CD4-positive, alpha-beta T cell (primary cell): ENCODE data around the gene CYP26B1. TPM values are rescaled to one million over a fixed set of nuclear protein-coding genes. Genes with fewer than 3 reads are reported as not detected.

Source experiments
- ATAC-seq: fragments of 200-7000 bp; cut with Tn5 transposase; one replicate; pipeline ENCODE4 v1.10.0; 2022; ENCODE audit warnings: mild to moderate bottlenecking; ENCODE audit not compliant: poor library complexity
- CTCF ChIA-PET: fragments of 350-600 bp; sonication (Branson Sonifier 250); formaldehyde crosslinking; loops from one replicate; lab custom pipeline; 2021; ENCODE audit warnings: antibody characterized with exemption, inconsistent platforms; lab: Charles Lee
- POLR2A ChIA-PET: fragments of 350-600 bp; sonication (Branson Sonifier 250); formaldehyde crosslinking; loops from one replicate; lab custom pipeline; 2021; ENCODE audit warnings: antibody characterized with exemption, inconsistent platforms; lab: Charles Lee
- DNase-seq, 14 experiments: peaks; one replicate each; pipeline ENCODE4 v3.0.0-alpha.2; 2013 to 2020; ENCODE audit warnings: mixed read lengths in 2 of 14
- H3K27ac ChIP-seq, 2 donors: one replicate each; pipeline versions ENCODE4 v1.5.1 to v1.7.0; 2013; ENCODE audit warnings: low read length in 2 of 2, low read depth in 1 of 2, mild to moderate bottlenecking in 1 of 2
- H3K27me3 ChIP-seq, 2 experiments: 1 replicate in 1 of 2; 2 replicates in 1 of 2; pipeline versions ENCODE4 v1.6.1 to v1.7.0; 2013; ENCODE audit warnings: low read length in 2 of 2, control low read depth in 1 of 2, mild to moderate bottlenecking in 1 of 2, moderate library complexity in 1 of 2; ENCODE audit not compliant: insufficient read depth in 2 of 2, control insufficient read depth in 1 of 2
- H3K36me3 ChIP-seq: one replicate; pipeline ENCODE4 v1.6.1; 2013; ENCODE audit warnings: low read length, control low read depth; ENCODE audit not compliant: insufficient read depth
- H3K4me1 ChIP-seq: one replicate; pipeline ENCODE4 v1.6.1; 2013; ENCODE audit warnings: low read length, control low read depth; ENCODE audit not compliant: insufficient read depth
- H3K4me3 ChIP-seq: one replicate; pipeline ENCODE4 v1.5.1; 2013; ENCODE audit warnings: mild to moderate bottlenecking, low read length, moderate library complexity
- H3K9me3 ChIP-seq, 2 experiments: 1 replicate in 1 of 2; 2 replicates in 1 of 2; pipeline versions ENCODE4 v1.6.1 to v1.7.0; 2013; ENCODE audit warnings: low read length in 2 of 2, mild to moderate bottlenecking in 2 of 2, control low read depth in 1 of 2, moderate library complexity in 1 of 2; ENCODE audit not compliant: control insufficient read depth in 1 of 2, insufficient read depth in 1 of 2
- H3K27ac Mint-ChIP-seq: one replicate; pipeline ENCODE4 v1.8.0; 2020; ENCODE audit warnings: mixed read lengths
- H3K27me3 Mint-ChIP-seq: one replicate; pipeline ENCODE4 v1.8.0; 2021; ENCODE audit warnings: mixed read lengths
- H3K36me3 Mint-ChIP-seq: one replicate; pipeline ENCODE4 v1.8.0; 2021; ENCODE audit warnings: low read depth, mixed read lengths
- H3K4me1 Mint-ChIP-seq: one replicate; pipeline ENCODE4 v1.8.0; 2021; ENCODE audit warnings: low read depth, mixed read lengths
- H3K4me3 Mint-ChIP-seq: one replicate; pipeline ENCODE4 v1.8.0; 2020; ENCODE audit warnings: mild to moderate bottlenecking, mixed read lengths
- H3K9me3 Mint-ChIP-seq: one replicate; pipeline ENCODE4 v1.8.0; 2020; ENCODE audit warnings: mixed read lengths
- CTCF ChIP-seq: fragments of 200-600 bp; IDR thresholded peaks from one replicate; pipeline ENCODE4 v1.8.0; 2022; ENCODE audit warnings: antibody characterized with exemption, mild to moderate bottlenecking
- intact Hi-C, 2 experiments: fragments of 100-400 bp; cut with DNase I in 1 of 2; cut with micrococcal nuclease in 1 of 2; formaldehyde crosslinking; loops; one replicate each; pipeline versions ENCODE4 v1.15.1 to v1.9.0; 2023 to 2025; cut with DNase I, micrococcal nuclease
- total RNA-seq, 174 experiments: library from RNA in 2 of 174; stranded (reverse) in 2 of 174; gene quantifications; one replicate each; pipeline ENCODE4 v1.2.3 and lab custom pipeline; 2021 to 2026

The CYP26B1 gene
- total RNA-seq, 2 experiments from 2014 or later: 0.05 TPM; not detected in 1

- no peak for DNase-seq
- no peak for TF ChIP-seq CTCF
- no peaks in the 10 kb centered on the region for H3K9me3 Mint-ChIP-seq
- H3K36me3 Mint-ChIP-seq: no peaks in the 10 kb centered on the region
- no peak overlapping the region for H3K4me3 Mint-ChIP-seq
- Histone ChIP-seq H3K9me3 (peaks cover 0 to 23% of the 10 kb centered on the region in 2 experiments), H3K4me3 (no peak overlapping the region), H3K27ac (no peak overlapping the region), H3K36me3 (no peaks in the 10 kb centered on the region), H3K4me1 (no peaks in the 10 kb centered on the region), H3K27me3 (no peaks in the 10 kb centered on the region)
- no peak for ATAC-seq
- no peak overlapping the region for H3K27ac Mint-ChIP-seq
- peaks cover 7% of the 10 kb centered on the region for H3K27me3 Mint-ChIP-seq
- intact Hi-C loops: no loop called here
- CTCF ChIA-PET: no interaction called here
- POLR2A ChIA-PET: no interaction called here
- H3K4me1 Mint-ChIP-seq: no peaks in the 10 kb centered on the region
Measured at GRCh38 chr2:72085513-72085912, 62.1 kb downstream of the CYP26B1 start.

DNA sequence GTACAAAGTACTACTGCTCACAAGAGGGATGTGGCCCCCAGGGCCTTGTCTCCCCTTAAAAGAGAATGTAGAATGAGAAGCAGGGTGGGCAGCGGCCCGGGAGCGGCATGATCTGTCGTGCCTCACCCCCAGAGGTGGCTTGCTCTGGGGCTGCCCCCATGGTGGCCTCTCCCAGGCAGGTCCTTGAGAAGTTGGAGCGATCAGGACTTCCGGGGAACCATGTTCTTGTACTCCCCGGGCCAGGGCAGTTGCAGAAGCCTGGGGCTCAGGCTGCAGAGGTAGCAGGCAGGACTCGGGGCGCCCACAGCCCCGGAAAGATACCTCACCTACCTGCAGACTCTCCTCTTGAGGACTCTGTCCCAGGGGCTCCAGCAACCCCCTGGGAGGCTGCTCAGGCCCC lies 62.6 kb downstream of the CYP26B1 start:
- Histone ChIP-seq H3K36me3 (no peaks in the 10 kb centered on the region), H3K9me3 (peaks cover 0 to 26% of the 10 kb centered on the region in 2 experiments), H3K4me3 (no peak overlapping the region), H3K27me3 (no peaks in the 10 kb centered on the region), H3K4me1 (no peaks in the 10 kb centered on the region), H3K27ac (no peak overlapping the region)
- DNase-seq (no peak), ATAC-seq (no peak)
- H3K4me3 Mint-ChIP-seq: no peak overlapping the region
- peaks cover 5% of the 10 kb centered on the region for H3K27me3 Mint-ChIP-seq
- no peak for TF ChIP-seq CTCF
- H3K36me3 Mint-ChIP-seq: no peaks in the 10 kb centered on the region
- ChIA-PET POLR2A (no interaction called here), CTCF (no interaction called here)
- H3K4me1 Mint-ChIP-seq: no peaks in the 10 kb centered on the region
- no peaks in the 10 kb centered on the region for H3K9me3 Mint-ChIP-seq
- H3K27ac Mint-ChIP-seq: no peak overlapping the region
- intact Hi-C loops: no loop called here

- Histone ChIP-seq H3K27ac (no peak overlapping the region), H3K9me3 (peaks cover 0 to 28% of the 10 kb centered on the region in 2 experiments), H3K36me3 (no peaks in the 10 kb centered on the region), H3K4me1 (no peaks in the 10 kb centered on the region), H3K27me3 (no peaks in the 10 kb centered on the region), H3K4me3 (no peak overlapping the region)
- intact Hi-C loops: no loop called here
- Mint-ChIP-seq H3K36me3 (no peaks in the 10 kb centered on the region), H3K27ac (no peak overlapping the region), H3K9me3 (no peaks in the 10 kb centered on the region), H3K4me1 (no peaks in the 10 kb centered on the region), H3K4me3 (no peak overlapping the region), H3K27me3 (peaks cover 5% of the 10 kb centered on the region)
- ChIA-PET CTCF (no interaction called here), POLR2A (no interaction called here)
- TF ChIP-seq CTCF: no peak
- DNase-seq (no peak), ATAC-seq (no peak)
Measured at GRCh38 chr2:72084584-72084976, 63.1 kb downstream of the CYP26B1 start.
